ENCODE data around the gene KDM1A.
A peak's percentile ranks its signal among the peaks of the same experiment; 100 is the strongest.

Gene KDM1A

GRCh38 chr1:23116921-23117699, 97.8 kb downstream of the KDM1A start:
- Mint-ChIP-seq H3K4me3 (no peak overlapping the region), H3K36me3 (ENCODE audit: low read depth) (peaks cover 2% of the 10 kb centered on the region), H3K27me3 (ENCODE audit: low read depth) (no peaks in the 10 kb centered on the region), H3K4me1 (ENCODE audit: low read depth) (peaks cover 57% of the 10 kb centered on the region), H3K27ac (no peak overlapping the region), H3K9me3 (no peaks in the 10 kb centered on the region)
- no peak for DNase-seq (ENCODE audit: low spot score)

GRCh38 chr1:23118407-23118806, 99.1 kb downstream of the KDM1A start:
- Mint-ChIP-seq H3K9me3 (no peaks in the 10 kb centered on the region), H3K4me1 (ENCODE audit: low read depth) (peaks cover 50% of the 10 kb centered on the region), H3K4me3 (peak overlapping the region; percentile 56)

GRCh38 chr1:23118957-23119792, 99.9 kb downstream of the KDM1A start:
- Mint-ChIP-seq H3K27ac (peak overlapping the region; percentile 87), H3K4me1 (ENCODE audit: low read depth) (peaks cover 49% of the 10 kb centered on the region), H3K4me3 (peak overlapping the region; percentile 56), H3K9me3 (no peaks in the 10 kb centered on the region), H3K27me3 (ENCODE audit: low read depth) (no peaks in the 10 kb centered on the region), H3K36me3 (ENCODE audit: low read depth) (no peaks in the 10 kb centered on the region)
- no peak for DNase-seq (ENCODE audit: low spot score)

More at GRCh38 chr1:23118407-23118806, 99.1 kb downstream of the KDM1A start:
- DNase-seq (ENCODE audit: low spot score) = no peak
- Mint-ChIP-seq H3K27ac (peak overlapping the region; percentile 87), H3K36me3 (ENCODE audit: low read depth) (no peaks in the 10 kb centered on the region), H3K27me3 (ENCODE audit: low read depth) (no peaks in the 10 kb centered on the region)

GRCh38 chr1:23120383-23120782, 101.1 kb downstream of the KDM1A start:
- Mint-ChIP-seq H3K36me3 (ENCODE audit: low read depth) (no peaks in the 10 kb centered on the region), H3K9me3 (no peaks in the 10 kb centered on the region), H3K4me3 (no peak overlapping the region), H3K4me1 (ENCODE audit: low read depth) (peaks cover 42% of the 10 kb centered on the region), H3K27ac (no peak overlapping the region), H3K27me3 (ENCODE audit: low read depth) (no peaks in the 10 kb centered on the region)
- no peak for DNase-seq (ENCODE audit: low spot score)

GRCh38 chr1:23122023-23122748, 102.9 kb downstream of the KDM1A start:
- peaks cover 39% of the 10 kb centered on the region for H3K4me1 Mint-ChIP-seq (ENCODE audit: low read depth)
- no peak overlapping the region for H3K27ac Mint-ChIP-seq
- DNase-seq (ENCODE audit: low spot score) = no peak
- no peaks in the 10 kb centered on the region for H3K36me3 Mint-ChIP-seq (ENCODE audit: low read depth)
- no peaks in the 10 kb centered on the region for H3K9me3 Mint-ChIP-seq
- H3K27me3 Mint-ChIP-seq (ENCODE audit: low read depth) = no peaks in the 10 kb centered on the region
- H3K4me3 Mint-ChIP-seq = no peak overlapping the region

- Mint-ChIP-seq H3K9me3 (no peaks in the 10 kb centered on the region), H3K27me3 (ENCODE audit: low read depth) (no peaks in the 10 kb centered on the region), H3K36me3 (ENCODE audit: low read depth) (no peaks in the 10 kb centered on the region), H3K27ac (no peak overlapping the region), H3K4me1 (ENCODE audit: low read depth) (peaks cover 34% of the 10 kb centered on the region), H3K4me3 (no peak overlapping the region)
- DNase-seq (ENCODE audit: low spot score) = no peak
Measured at GRCh38 chr1:23122796-23123195, 103.5 kb downstream of the KDM1A start.

GRCh38 chr1:23123528-23123927, 104.3 kb downstream of the KDM1A start:
- no peak overlapping the region for H3K27ac Mint-ChIP-seq
- H3K36me3 Mint-ChIP-seq (ENCODE audit: low read depth) = no peaks in the 10 kb centered on the region
- H3K9me3 Mint-ChIP-seq = no peaks in the 10 kb centered on the region
- no peaks in the 10 kb centered on the region for H3K27me3 Mint-ChIP-seq (ENCODE audit: low read depth)
- no peak overlapping the region for H3K4me3 Mint-ChIP-seq
- no peak for DNase-seq (ENCODE audit: low spot score)
- H3K4me1 Mint-ChIP-seq (ENCODE audit: low read depth) = peaks cover 32% of the 10 kb centered on the region

GRCh38 chr1:23124259-23125026, 105.2 kb downstream of the KDM1A start:
- no peak for DNase-seq (ENCODE audit: low spot score)
- Mint-ChIP-seq H3K4me1 (ENCODE audit: low read depth) (peaks cover 24% of the 10 kb centered on the region), H3K27me3 (ENCODE audit: low read depth) (no peaks in the 10 kb centered on the region), H3K36me3 (ENCODE audit: low read depth) (no peaks in the 10 kb centered on the region), H3K4me3 (no peak overlapping the region), H3K9me3 (no peaks in the 10 kb centered on the region), H3K27ac (no peak overlapping the region)

- DNase-seq (ENCODE audit: low spot score) = no peak
- Mint-ChIP-seq H3K36me3 (ENCODE audit: low read depth) (peaks cover 1% of the 10 kb centered on the region), H3K4me1 (ENCODE audit: low read depth) (peaks cover 18% of the 10 kb centered on the region), H3K4me3 (no peak overlapping the region), H3K27ac (no peak overlapping the region), H3K9me3 (no peaks in the 10 kb centered on the region), H3K27me3 (ENCODE audit: low read depth) (no peaks in the 10 kb centered on the region)
Measured at GRCh38 chr1:23125489-23125888, 106.2 kb downstream of the KDM1A start.

- Mint-ChIP-seq H3K4me1 (ENCODE audit: low read depth) (peaks cover 16% of the 10 kb centered on the region), H3K36me3 (ENCODE audit: low read depth) (peaks cover 1% of the 10 kb centered on the region), H3K9me3 (no peaks in the 10 kb centered on the region), H3K27ac (no peak overlapping the region), H3K4me3 (no peak overlapping the region), H3K27me3 (ENCODE audit: low read depth) (no peaks in the 10 kb centered on the region)
- DNase-seq (ENCODE audit: low spot score) = no peak
Measured at GRCh38 chr1:23126200-23126599, 106.9 kb downstream of the KDM1A start.

GRCh38 chr1:23126801-23127200, 107.5 kb downstream of the KDM1A start:
- no peak overlapping the region for H3K27ac Mint-ChIP-seq
- H3K36me3 Mint-ChIP-seq (ENCODE audit: low read depth) = peaks cover 1% of the 10 kb centered on the region
- DNase-seq (ENCODE audit: low spot score) = no peak

GRCh38 chr1:23129846-23130245, 110.6 kb downstream of the KDM1A start:
- Mint-ChIP-seq H3K27ac (no peak overlapping the region), H3K9me3 (no peaks in the 10 kb centered on the region), H3K36me3 (ENCODE audit: low read depth) (peaks cover 1% of the 10 kb centered on the region), H3K4me1 (ENCODE audit: low read depth) (peaks cover 8% of the 10 kb centered on the region), H3K4me3 (no peak overlapping the region), H3K27me3 (ENCODE audit: low read depth) (no peaks in the 10 kb centered on the region)
- no peak for DNase-seq (ENCODE audit: low spot score)

More at GRCh38 chr1:23126801-23127200, 107.5 kb downstream of the KDM1A start:
- Mint-ChIP-seq H3K4me1 (ENCODE audit: low read depth) (peaks cover 16% of the 10 kb centered on the region), H3K4me3 (no peak overlapping the region), H3K9me3 (no peaks in the 10 kb centered on the region), H3K27me3 (ENCODE audit: low read depth) (no peaks in the 10 kb centered on the region)

GRCh38 chr1:23132033-23132432, 112.8 kb downstream of the KDM1A start:
- no peak overlapping the region for H3K4me3 Mint-ChIP-seq
- H3K9me3 Mint-ChIP-seq = no peaks in the 10 kb centered on the region
- H3K27ac Mint-ChIP-seq = no peak overlapping the region
- no peak for DNase-seq (ENCODE audit: low spot score)
- no peaks in the 10 kb centered on the region for H3K27me3 Mint-ChIP-seq (ENCODE audit: low read depth)
- H3K36me3 Mint-ChIP-seq (ENCODE audit: low read depth) = peaks cover 1% of the 10 kb centered on the region
- no peaks in the 10 kb centered on the region for H3K4me1 Mint-ChIP-seq (ENCODE audit: low read depth)
